Tibial artery (tissue), 4 donors: ENCODE measurements around the gene SPCS2.

ENCODE experiments used
- DNase-seq, 2 donors: peaks; one replicate each; pipeline ENCODE4 v3.0.0-alpha.2; 2019
- H3K27ac ChIP-seq, 2 donors: fragments of 200-600 bp; sonication (generic) in 1 of 2; 1 replicate in 1 of 2; 2 replicates in 1 of 2; pipeline ENCODE4 v1.5.1; 2018 to 2019; ENCODE audit warnings: mild to moderate bottlenecking in 1 of 2
- H3K27me3 ChIP-seq, 2 donors: fragments of 200-600 bp; sonication (generic) in 1 of 2; one replicate each; pipeline versions ENCODE4 v1.5.1 to v1.6.0; 2016 to 2019
- H3K36me3 ChIP-seq, 3 donors: fragments of 200-600 bp; sonication (generic) in 2 of 3; one replicate each; pipeline ENCODE4 v1.5.1; 2016 to 2019; ENCODE audit warnings: mild to moderate bottlenecking in 2 of 3
- H3K4me1 ChIP-seq, 4 donors: fragments of 200-600 bp; sonication (generic) in 2 of 4; 1 replicate in 3 of 4; 2 replicates in 1 of 4; pipeline ENCODE4 v1.5.1; 2016 to 2019
- H3K4me3 ChIP-seq, 2 donors: fragments of 200-600 bp; sonication (generic) in 1 of 2; 1 replicate in 1 of 2; 2 replicates in 1 of 2; pipeline ENCODE4 v1.5.1; 2018 to 2019; ENCODE audit warnings: mild to moderate bottlenecking in 2 of 2
- H3K9me3 ChIP-seq, 3 donors: fragments of 200-600 bp; sonication (generic) in 1 of 3; one replicate each; pipeline ENCODE4 v1.5.1; 2016 to 2019
- intact Hi-C: fragments of 100-400 bp; cut with DNase I; formaldehyde crosslinking; loops from one replicate; pipeline ENCODE4 v1.15.0; 2023; ENCODE audit warnings: low total_unique reads
- TF ChIP-seq, protein P1 (sequence below), 2 experiments: fragments of 200-600 bp in 1 of 2; fragments of 450-650 bp in 1 of 2; IDR thresholded peaks; one replicate each; pipeline ENCODE4 v1.5.1; 2017 to 2019; ENCODE audit warnings: antibody characterized with exemption in 2 of 2, mild to moderate bottlenecking in 1 of 2, moderate library complexity in 1 of 2

The SPCS2 gene

DNA sequence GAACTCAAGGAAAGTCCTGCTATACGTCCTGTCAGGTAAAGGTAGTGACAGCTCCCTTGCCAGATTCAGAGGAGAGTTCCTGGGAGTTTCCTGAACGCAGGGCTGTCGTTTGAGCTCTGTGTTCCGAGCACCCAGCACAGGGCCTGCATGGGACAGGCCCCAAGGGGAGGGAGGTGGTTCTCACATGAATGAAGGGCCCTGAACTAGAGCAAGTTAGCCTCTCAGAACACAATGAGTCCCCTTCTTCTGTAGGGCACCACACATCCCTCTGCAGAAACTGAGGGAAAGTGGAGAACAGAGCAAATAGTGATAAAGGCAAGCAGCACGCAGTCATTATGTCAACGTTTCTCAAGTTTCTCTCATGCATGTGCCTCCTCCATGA is 75.0 kb downstream of the SPCS2 start:
- Histone ChIP-seq H3K27ac (no peak overlapping the region), H3K36me3 (no peaks in the 10 kb centered on the region), H3K4me1 (no peaks in the 10 kb centered on the region), H3K4me3 (no peak overlapping the region), H3K9me3 (peaks cover 0 to 3% (median 0%) of the 10 kb centered on the region in 3 donors), H3K27me3 (no peaks in the 10 kb centered on the region)
- no peak for DNase-seq
- TF ChIP-seq, protein P1, sequence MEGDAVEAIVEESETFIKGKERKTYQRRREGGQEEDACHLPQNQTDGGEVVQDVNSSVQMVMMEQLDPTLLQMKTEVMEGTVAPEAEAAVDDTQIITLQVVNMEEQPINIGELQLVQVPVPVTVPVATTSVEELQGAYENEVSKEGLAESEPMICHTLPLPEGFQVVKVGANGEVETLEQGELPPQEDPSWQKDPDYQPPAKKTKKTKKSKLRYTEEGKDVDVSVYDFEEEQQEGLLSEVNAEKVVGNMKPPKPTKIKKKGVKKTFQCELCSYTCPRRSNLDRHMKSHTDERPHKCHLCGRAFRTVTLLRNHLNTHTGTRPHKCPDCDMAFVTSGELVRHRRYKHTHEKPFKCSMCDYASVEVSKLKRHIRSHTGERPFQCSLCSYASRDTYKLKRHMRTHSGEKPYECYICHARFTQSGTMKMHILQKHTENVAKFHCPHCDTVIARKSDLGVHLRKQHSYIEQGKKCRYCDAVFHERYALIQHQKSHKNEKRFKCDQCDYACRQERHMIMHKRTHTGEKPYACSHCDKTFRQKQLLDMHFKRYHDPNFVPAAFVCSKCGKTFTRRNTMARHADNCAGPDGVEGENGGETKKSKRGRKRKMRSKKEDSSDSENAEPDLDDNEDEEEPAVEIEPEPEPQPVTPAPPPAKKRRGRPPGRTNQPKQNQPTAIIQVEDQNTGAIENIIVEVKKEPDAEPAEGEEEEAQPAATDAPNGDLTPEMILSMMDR (IDR thresholded peaks at IDR 0.05) = no peak
- intact Hi-C loops = no loop called here

DNA sequence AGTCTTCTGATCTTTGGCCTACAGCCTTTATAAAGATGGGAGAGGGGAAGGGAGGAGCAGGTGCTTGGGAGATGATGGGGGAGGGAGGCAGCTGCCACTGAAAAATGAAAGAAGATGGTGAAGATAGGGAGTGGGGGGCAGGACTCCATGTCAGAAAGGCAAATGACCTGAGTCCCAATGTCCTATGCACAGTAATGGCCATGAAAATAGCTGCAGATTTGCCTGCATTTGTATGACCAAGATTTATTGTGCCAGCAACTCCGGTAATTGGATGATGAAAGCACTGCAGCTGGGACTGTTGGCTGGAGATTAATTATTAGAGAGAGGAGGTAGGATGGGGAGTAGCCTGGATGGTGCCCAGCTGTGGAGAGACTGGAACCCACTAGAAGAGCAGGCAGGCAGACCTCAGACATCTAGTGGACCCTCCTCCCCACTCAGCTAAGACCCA is 75.7 kb downstream of the SPCS2 start:
- intact Hi-C loops = no loop called here
- no peaks in the 10 kb centered on the region for H3K27me3 ChIP-seq
- TF ChIP-seq, protein P1 (IDR thresholded peaks at IDR 0.05) = no peak
- H3K27ac ChIP-seq = no peak overlapping the region
- no peak for DNase-seq
- no peaks in the 10 kb centered on the region for H3K4me1 ChIP-seq
- no peaks in the 10 kb centered on the region for H3K9me3 ChIP-seq
- no peaks in the 10 kb centered on the region for H3K36me3 ChIP-seq
- no peak overlapping the region for H3K4me3 ChIP-seq

DNA sequence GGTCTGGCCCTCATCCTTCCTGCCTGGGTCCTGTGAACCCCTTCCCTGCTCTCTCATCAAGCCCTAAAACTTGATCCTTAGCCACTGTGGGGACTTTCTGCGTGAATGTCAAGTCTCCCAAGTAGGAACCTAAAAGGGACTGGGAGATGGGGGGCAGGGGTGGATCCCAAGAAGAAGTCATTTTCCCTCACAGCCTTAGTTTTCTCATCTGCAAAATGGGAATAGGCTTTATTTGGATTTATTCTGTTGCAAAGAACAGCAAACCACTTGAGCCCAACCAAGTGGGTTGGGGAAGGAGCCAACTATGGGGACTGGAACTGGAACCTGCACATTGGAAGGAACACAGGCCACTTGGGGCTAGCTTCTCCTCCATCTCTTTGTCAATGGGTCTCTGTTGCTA is 76.5 kb downstream of the SPCS2 start:
- TF ChIP-seq, protein P1 (IDR thresholded peaks at IDR 0.05) = no peak
- intact Hi-C loops = no loop called here
- no peaks in the 10 kb centered on the region for H3K36me3 ChIP-seq

DNA sequence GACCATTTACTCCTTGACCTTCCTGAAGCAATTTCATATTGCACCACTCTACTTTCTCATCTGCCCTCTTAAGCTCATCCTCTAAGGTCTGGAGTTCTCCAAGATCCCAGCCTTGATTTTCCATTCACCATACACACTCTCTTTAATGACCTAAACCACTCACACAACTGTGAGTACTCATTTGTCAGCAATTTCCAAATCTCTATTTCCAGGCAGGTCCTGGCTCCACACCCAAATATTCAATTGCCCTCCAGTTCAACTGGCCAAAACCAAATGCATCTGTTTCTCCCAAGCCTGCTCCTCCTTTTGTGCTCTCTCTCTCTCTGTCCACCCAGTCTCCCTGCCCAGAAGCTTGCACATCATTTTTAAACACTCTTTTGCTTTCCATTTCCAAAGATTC is 79.3 kb downstream of the SPCS2 start:
- TF ChIP-seq, protein P1 (IDR thresholded peaks at IDR 0.05) = no peak
- H3K27ac ChIP-seq = no peak overlapping the region

More for the DNA sequence above, 76.5 kb downstream of the SPCS2 start:
- H3K27ac ChIP-seq = no peak overlapping the region
- H3K9me3 ChIP-seq = no peaks in the 10 kb centered on the region
- no peak for DNase-seq
- H3K4me3 ChIP-seq = no peak overlapping the region
- no peaks in the 10 kb centered on the region for H3K27me3 ChIP-seq
- no peaks in the 10 kb centered on the region for H3K4me1 ChIP-seq

More for the DNA sequence above, 79.3 kb downstream of the SPCS2 start:
- Histone ChIP-seq H3K36me3 (no peaks in the 10 kb centered on the region), H3K27me3 (no peaks in the 10 kb centered on the region), H3K9me3 (no peaks in the 10 kb centered on the region), H3K4me1 (no peaks in the 10 kb centered on the region), H3K4me3 (no peak overlapping the region)
- intact Hi-C loops = no loop called here
- no peak for DNase-seq
